ENCODE results near the gene ALOX5AP. TPM values are rescaled to one million over a fixed set of nuclear protein-coding genes. Genes with fewer than 3 reads are reported as not detected.

The ALOX5AP gene
- total RNA-seq, 6 experiments from 2014 or later, result 0.53 to 6.7 (median 3.7) TPM

- WGBS (ENCODE audit: insufficient coverage, low coverage, low lambda C conversion rate, missing lambda C conversion rate), result 58% methylated on average over 4 of the region's 4 CpGs
- Histone ChIP-seq H3K4me1 (no peaks in the 10 kb centered on the region), H3K36me3 (no peaks in the 10 kb centered on the region), H3K27me3 (no peaks in the 10 kb centered on the region), H3K9me3 (no peaks in the 10 kb centered on the region), H3K27ac (no peak overlapping the region), H3K4me3 (no peak overlapping the region)
- DNase-seq (no peak), ATAC-seq (no peak)
- intact Hi-C loops (cut with DNase I), result no loop called here
- TF ChIP-seq, protein P1, sequence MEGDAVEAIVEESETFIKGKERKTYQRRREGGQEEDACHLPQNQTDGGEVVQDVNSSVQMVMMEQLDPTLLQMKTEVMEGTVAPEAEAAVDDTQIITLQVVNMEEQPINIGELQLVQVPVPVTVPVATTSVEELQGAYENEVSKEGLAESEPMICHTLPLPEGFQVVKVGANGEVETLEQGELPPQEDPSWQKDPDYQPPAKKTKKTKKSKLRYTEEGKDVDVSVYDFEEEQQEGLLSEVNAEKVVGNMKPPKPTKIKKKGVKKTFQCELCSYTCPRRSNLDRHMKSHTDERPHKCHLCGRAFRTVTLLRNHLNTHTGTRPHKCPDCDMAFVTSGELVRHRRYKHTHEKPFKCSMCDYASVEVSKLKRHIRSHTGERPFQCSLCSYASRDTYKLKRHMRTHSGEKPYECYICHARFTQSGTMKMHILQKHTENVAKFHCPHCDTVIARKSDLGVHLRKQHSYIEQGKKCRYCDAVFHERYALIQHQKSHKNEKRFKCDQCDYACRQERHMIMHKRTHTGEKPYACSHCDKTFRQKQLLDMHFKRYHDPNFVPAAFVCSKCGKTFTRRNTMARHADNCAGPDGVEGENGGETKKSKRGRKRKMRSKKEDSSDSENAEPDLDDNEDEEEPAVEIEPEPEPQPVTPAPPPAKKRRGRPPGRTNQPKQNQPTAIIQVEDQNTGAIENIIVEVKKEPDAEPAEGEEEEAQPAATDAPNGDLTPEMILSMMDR (IDR thresholded peaks at IDR 0.05), result no peak
- no peak for TF ChIP-seq POLR2A (IDR thresholded peaks at IDR 0.05)
These were observed 29.7 kb upstream of the ALOX5AP start for GRCh38 chr13:30705680-30706079.

- Histone ChIP-seq H3K27ac (no peak overlapping the region), H3K27me3 (no peaks in the 10 kb centered on the region), H3K36me3 (no peaks in the 10 kb centered on the region), H3K9me3 (no peaks in the 10 kb centered on the region), H3K4me1 (no peaks in the 10 kb centered on the region), H3K4me3 (no peak overlapping the region)
- no peak for ATAC-seq
- WGBS (ENCODE audit: insufficient coverage, low coverage, low lambda C conversion rate, missing lambda C conversion rate), result 34% methylated on average over 3 of the region's 3 CpGs
- TF ChIP-seq, protein P1 (IDR thresholded peaks at IDR 0.05), result no peak
- no peak for TF ChIP-seq POLR2A (IDR thresholded peaks at IDR 0.05)
- intact Hi-C loops (cut with DNase I), result no loop called here
- DNase-seq, result no peak
These were observed 26.8 kb upstream of the ALOX5AP start for GRCh38 chr13:30708541-30708940.

DNA sequence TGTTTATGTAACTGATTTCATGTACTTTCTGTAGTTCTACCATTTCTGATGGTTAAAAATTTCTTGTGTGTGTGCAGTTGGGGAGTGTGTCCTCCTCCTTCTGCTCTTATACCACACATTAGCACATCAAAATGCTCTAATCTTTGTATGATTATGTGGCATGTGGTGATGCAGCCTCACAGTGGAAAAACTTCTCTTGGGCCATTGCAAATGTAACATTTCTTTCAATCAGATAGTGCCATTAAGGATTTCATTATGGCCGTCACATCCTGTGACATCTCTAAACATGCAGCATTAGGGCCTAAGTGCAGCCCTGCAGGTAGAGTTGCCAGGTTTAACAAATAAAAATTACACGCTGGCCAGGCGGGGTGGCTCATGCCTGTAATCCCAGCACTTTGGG is 24.9 kb upstream of the ALOX5AP start:
- DNase-seq (no peak), ATAC-seq (no peak)
- TF ChIP-seq, protein P1 (IDR thresholded peaks at IDR 0.05), result no peak
- no peak for TF ChIP-seq POLR2A (IDR thresholded peaks at IDR 0.05)
- intact Hi-C loops (cut with DNase I), result no loop called here
- Histone ChIP-seq H3K27ac (no peak overlapping the region), H3K9me3 (no peaks in the 10 kb centered on the region), H3K4me3 (no peak overlapping the region), H3K27me3 (no peaks in the 10 kb centered on the region), H3K36me3 (no peaks in the 10 kb centered on the region), H3K4me1 (no peaks in the 10 kb centered on the region)
- 85% methylated on average over 3 of the region's 3 CpGs for WGBS (ENCODE audit: insufficient coverage, low coverage, low lambda C conversion rate, missing lambda C conversion rate)

DNA sequence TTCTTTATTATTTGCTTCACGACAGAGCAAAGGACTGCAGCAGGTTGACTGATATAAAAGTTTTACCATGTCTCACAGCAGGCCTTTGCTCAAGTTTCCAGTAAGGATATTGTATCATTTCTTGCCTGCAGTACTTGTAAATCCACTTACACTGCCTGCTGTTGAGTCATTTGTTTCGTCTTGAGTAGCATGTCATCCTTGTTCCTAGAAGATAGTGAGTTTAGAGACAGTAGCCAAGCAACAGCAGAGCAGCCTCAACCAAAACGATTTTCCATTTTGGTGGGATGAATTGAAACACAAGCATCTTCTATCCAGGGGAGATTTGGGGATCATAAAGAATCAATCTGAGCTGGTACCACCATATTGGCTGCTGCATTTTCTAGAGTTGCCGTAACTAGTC is 24.0 kb upstream of the ALOX5AP start:
- DNase-seq, result no peak
- Histone ChIP-seq H3K4me3 (no peak overlapping the region), H3K9me3 (no peaks in the 10 kb centered on the region), H3K4me1 (no peaks in the 10 kb centered on the region), H3K27ac (no peak overlapping the region), H3K36me3 (no peaks in the 10 kb centered on the region), H3K27me3 (no peaks in the 10 kb centered on the region)
- ATAC-seq, result no peak
- 38% methylated on average over 3 of the region's 4 CpGs for WGBS (ENCODE audit: insufficient coverage, low coverage, low lambda C conversion rate, missing lambda C conversion rate)
- no peak for TF ChIP-seq POLR2A (IDR thresholded peaks at IDR 0.05)
- TF ChIP-seq, protein P1 (IDR thresholded peaks at IDR 0.05), result no peak
- intact Hi-C loops (cut with DNase I), result no loop called here

GRCh38 chr13:30711837-30712236 is 23.5 kb upstream of the ALOX5AP start:
- intact Hi-C loops (cut with DNase I), result no loop called here
- no peak for TF ChIP-seq POLR2A (IDR thresholded peaks at IDR 0.05)
- no peaks in the 10 kb centered on the region for H3K4me1 ChIP-seq
- no peak overlapping the region for H3K27ac ChIP-seq
- DNase-seq (no peak), ATAC-seq (no peak)
- H3K4me3 ChIP-seq, result no peak overlapping the region
- 80% methylated on average over 3 of the region's 6 CpGs for WGBS (ENCODE audit: insufficient coverage, low coverage, low lambda C conversion rate, missing lambda C conversion rate)
- H3K9me3 ChIP-seq, result no peaks in the 10 kb centered on the region
- H3K27me3 ChIP-seq, result no peaks in the 10 kb centered on the region
- no peaks in the 10 kb centered on the region for H3K36me3 ChIP-seq

All from right lobe of liver (tissue), 6 donors.